Right atrium auricular region (tissue), 2 donors: ENCODE results near the gene LSM11. TPM values are rescaled to one million over a fixed set of nuclear protein-coding genes. Genes with fewer than 3 reads are reported as not detected.

ENCODE experiments used
- DNase-seq: peaks from one replicate; pipeline ENCODE4 v3.0.0-alpha.2; 2019; ENCODE audit warnings: low spot score
- H3K27ac ChIP-seq, 2 donors: fragments of 200-600 bp; sonication (generic); 1 replicate in 1 of 2; 2 replicates in 1 of 2; pipeline ENCODE4 v1.5.1; 2016 to 2019
- H3K27me3 ChIP-seq, 2 donors: fragments of 200-600 bp; sonication (generic); one replicate each; pipeline versions ENCODE4 v1.5.1 to v1.6.0; 2017 to 2019
- H3K36me3 ChIP-seq: fragments of 200-600 bp; sonication (generic); one replicate; pipeline ENCODE4 v1.5.1; 2016
- H3K4me1 ChIP-seq, 2 donors: fragments of 200-600 bp; sonication (generic); one replicate each; pipeline versions ENCODE4 v1.5.1 to v1.6.0; 2017 to 2019
- H3K4me3 ChIP-seq, 2 donors: fragments of 200-600 bp; sonication (generic); 1 replicate in 1 of 2; 2 replicates in 1 of 2; pipeline ENCODE4 v1.5.1; 2017 to 2019; ENCODE audit warnings: mild to moderate bottlenecking in 1 of 2, moderate library complexity in 1 of 2
- H3K9me3 ChIP-seq, 2 donors: fragments of 200-600 bp; sonication (generic); one replicate each; pipeline ENCODE4 v1.5.1; 2019
- CTCF ChIP-seq, 2 donors: fragments of 200-600 bp; sonication (generic); IDR thresholded peaks; one replicate each; pipeline ENCODE4 v1.5.1; 2019; ENCODE audit warnings: antibody characterized with exemption in 2 of 2
- total RNA-seq, 2 donors: library from RNA; depleted of rRNA; stranded (reverse); fragments of >200 nt; gene quantifications; one replicate each; pipeline ENCODE4 v1.1.0, GENCODE V29; 2016

The LSM11 gene
- total RNA-seq, 2 donors from 2014 or later: 1.6 to 2.4 TPM

- no peaks in the 10 kb centered on the region for H3K9me3 ChIP-seq
- no peaks in the 10 kb centered on the region for H3K27me3 ChIP-seq
- no peak overlapping the region for H3K4me3 ChIP-seq
- TF ChIP-seq CTCF (IDR thresholded peaks at IDR 0.05): peak in 1 of 2 donors; percentile 45
- no peak for DNase-seq
- H3K4me1 ChIP-seq: peaks cover 0 to 17% of the 10 kb centered on the region in 2 donors
- H3K27ac ChIP-seq: no peak overlapping the region
- peaks cover 25% of the 10 kb centered on the region for H3K36me3 ChIP-seq
Observed at GRCh38 chr5:157740229-157740610, 3.3 kb upstream of the LSM11 start.

GRCh38 chr5:157741131-157741530 lies 2.4 kb upstream of the LSM11 start:
- no peak overlapping the region for H3K4me3 ChIP-seq
- H3K9me3 ChIP-seq: no peaks in the 10 kb centered on the region
- H3K27ac ChIP-seq: no peak overlapping the region
- no peak for DNase-seq
- peaks cover 0 to 17% of the 10 kb centered on the region in 2 donors for H3K4me1 ChIP-seq
- peaks cover 19% of the 10 kb centered on the region for H3K36me3 ChIP-seq
- no peak for TF ChIP-seq CTCF (IDR thresholded peaks at IDR 0.05)
- no peaks in the 10 kb centered on the region for H3K27me3 ChIP-seq

- Histone ChIP-seq H3K27ac (peak overlapping the region in 1 of 2 donors; percentile 27), H3K4me1 (peaks cover 0 to 17% of the 10 kb centered on the region in 2 donors)
Observed at GRCh38 chr5:157744051-157745011, 819 bp downstream of the LSM11 start.

GRCh38 chr5:157745041-157745456 lies 1.5 kb downstream of the LSM11 start:
- Histone ChIP-seq H3K9me3 (no peaks in the 10 kb centered on the region), H3K4me3 (peak overlapping the region in 1 of 2 donors; percentile 77), H3K4me1 (peaks cover 0 to 17% of the 10 kb centered on the region in 2 donors), H3K36me3 (no peaks in the 10 kb centered on the region), H3K27ac (no peak overlapping the region), H3K27me3 (no peaks in the 10 kb centered on the region)
- DNase-seq: no peak
- TF ChIP-seq CTCF (IDR thresholded peaks at IDR 0.05): no peak

More at GRCh38 chr5:157744051-157745011, 819 bp downstream of the LSM11 start:
- Histone ChIP-seq H3K27me3 (no peaks in the 10 kb centered on the region), H3K4me3 (peak overlapping the region; percentile 77 to 85), H3K36me3 (no peaks in the 10 kb centered on the region), H3K9me3 (no peaks in the 10 kb centered on the region)
- DNase-seq: no peak
- no peak for TF ChIP-seq CTCF (IDR thresholded peaks at IDR 0.05)

GRCh38 chr5:157747173-157747740 lies 3.7 kb downstream of the LSM11 start:
- no peak for TF ChIP-seq CTCF (IDR thresholded peaks at IDR 0.05)
- H3K4me1 ChIP-seq: peaks cover 0 to 17% of the 10 kb centered on the region in 2 donors
- no peaks in the 10 kb centered on the region for H3K27me3 ChIP-seq
- no peak overlapping the region for H3K4me3 ChIP-seq
- peaks cover 2% of the 10 kb centered on the region for H3K36me3 ChIP-seq
- H3K9me3 ChIP-seq: no peaks in the 10 kb centered on the region
- H3K27ac ChIP-seq: no peak overlapping the region
- DNase-seq: no peak
